SK-N-MC (cell line): Measurements from ENCODE around the gene PPIA.

Experiments used
- EZH2 ChIP-seq: fragments of 200-600 bp; sonication (generic); IDR thresholded peaks from one replicate; pipeline ENCODE4 v1.6.1; 2017; ENCODE audit warnings: antibody characterized with exemption
- FOXP2 ChIP-seq: optimal IDR thresholded peaks from 2 replicates; pipeline ENCODE3; 2011; ENCODE audit warnings: mild to moderate bottlenecking, moderate library complexity; ENCODE audit not compliant: insufficient read depth; ENCODE audit errors: extremely low read length, control extremely low read depth
- POLR2AphosphoS5 ChIP-seq: IDR thresholded peaks from 2 replicates; pipeline ENCODE4 v1.6.1; 2012; ENCODE audit warnings: mild to moderate bottlenecking, low read depth, low read length, borderline replicate concordance

GRCh38 chr7:44823255-44823781, 26.8 kb downstream of the PPIA start:
- TF ChIP-seq EZH2 (no peak), POLR2AphosphoS5 (no peak), FOXP2 (no peak)
